Natural killer cell treated with Interleukin-12 subunit alpha and Interleukin-12 subunit beta and Interleukin-15 and Interleukin-18, amount 100 ng/mL, for 72 hours (primary cell): ENCODE measurements around the gene ANKS4B. TPM values are rescaled to one million over a fixed set of nuclear protein-coding genes. Genes with fewer than 3 reads are reported as not detected.
"Not testable (repeated sequence)": the region's sequence is repeated elsewhere in the genome, so short reads cannot be mapped to it uniquely, and the experiment has no call there.

Experiments used
- ATAC-seq, 2 donors: fragments of 150-1000 bp; cut with Tn5 transposase in 1 of 2; sonication (Bioruptor Pico), chemical (Tn5 transposase) in 1 of 2; 2 replicates each; pipeline ENCODE4 v1.10.0; 2021
- DNase-seq: peaks from one replicate; pipeline ENCODE4 v3.0.0; 2022; ENCODE audit warnings: low spot score
- H3K27ac Mint-ChIP-seq, 2 donors: 1 replicate in 1 of 2; 2 replicates in 1 of 2; pipeline ENCODE4 v1.8.0; 2022; ENCODE audit warnings: mixed read lengths in 2 of 2, mild to moderate bottlenecking in 1 of 2, moderate library complexity in 1 of 2
- H3K27me3 Mint-ChIP-seq, 2 donors: 1 replicate in 1 of 2; 2 replicates in 1 of 2; pipeline ENCODE4 v1.8.0; 2022; ENCODE audit warnings: mixed read lengths in 2 of 2
- H3K36me3 Mint-ChIP-seq: one replicate; pipeline ENCODE4 v1.8.0; 2022; ENCODE audit warnings: mixed read lengths
- H3K4me1 Mint-ChIP-seq, 2 donors: 1 replicate in 1 of 2; 2 replicates in 1 of 2; pipeline ENCODE4 v1.8.0; 2022; ENCODE audit warnings: low read depth in 2 of 2, mixed read lengths in 2 of 2, mild to moderate bottlenecking in 1 of 2
- H3K4me3 Mint-ChIP-seq: one replicate; pipeline ENCODE4 v1.8.0; 2022; ENCODE audit warnings: mixed read lengths
- H3K9me3 Mint-ChIP-seq: 2 replicates; pipeline ENCODE4 v1.8.0; 2022; ENCODE audit warnings: mixed read lengths
- total RNA-seq, 2 donors: library from RNA; stranded (reverse); gene quantifications; one replicate each; pipeline ENCODE4 v1.2.3, GENCODE V29; 2022

The ANKS4B gene
- total RNA-seq, 2 donors from 2014 or later = not detected

DNA sequence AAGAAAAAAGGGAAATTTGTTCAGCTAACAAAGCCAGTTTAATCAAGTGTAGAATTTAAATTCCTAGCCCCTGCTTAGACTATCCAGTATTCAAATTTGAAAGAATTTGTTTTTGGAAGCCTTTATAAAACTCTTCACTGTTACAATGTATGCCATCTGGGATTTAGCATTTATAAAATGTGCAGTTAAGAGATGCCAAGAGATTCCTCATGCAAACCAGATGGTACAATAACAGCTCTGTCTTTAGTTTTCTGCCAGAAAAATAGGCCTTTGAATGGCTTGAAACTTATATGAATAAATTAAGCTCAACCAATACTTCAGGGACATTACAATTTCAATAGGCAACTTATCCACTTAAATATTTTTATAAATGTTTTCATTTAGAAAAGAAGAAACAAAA, 6.8 kb upstream of the ANKS4B start:
- Mint-ChIP-seq H3K4me3 (no peak overlapping the region), H3K27me3 (peaks cover 47 to 67% of the 10 kb centered on the region in 2 donors), H3K27ac (no peak overlapping the region), H3K4me1 (no peaks in the 10 kb centered on the region), H3K36me3 (no peaks in the 10 kb centered on the region), H3K9me3 (no peaks in the 10 kb centered on the region)
- no peak for ATAC-seq
- DNase-seq = no peak

DNA sequence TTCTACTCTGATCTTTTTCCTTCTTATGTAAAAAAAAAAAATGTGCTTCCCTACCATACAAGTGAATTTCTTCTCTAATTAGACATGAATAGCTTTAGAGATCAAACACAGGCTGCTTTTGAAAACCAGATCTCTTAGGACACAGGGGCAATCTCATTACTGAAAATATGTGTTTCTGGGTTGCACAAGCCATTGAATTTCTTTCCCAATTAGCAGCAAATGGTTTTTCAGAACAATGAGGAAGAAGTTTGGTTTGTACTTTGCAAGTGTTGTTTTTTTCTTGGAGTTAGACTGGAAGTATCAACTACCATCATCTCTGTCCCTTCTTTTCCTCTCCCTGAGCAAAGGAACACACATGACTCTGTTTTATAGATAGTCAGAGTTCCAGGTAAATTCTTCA, 5.6 kb upstream of the ANKS4B start:
- H3K4me1 Mint-ChIP-seq = no peaks in the 10 kb centered on the region
- ATAC-seq (no peak), DNase-seq (no peak)
- no peaks in the 10 kb centered on the region for H3K9me3 Mint-ChIP-seq
- H3K36me3 Mint-ChIP-seq = no peaks in the 10 kb centered on the region
- no peak overlapping the region for H3K4me3 Mint-ChIP-seq
- peaks cover 43 to 73% of the 10 kb centered on the region in 2 donors for H3K27me3 Mint-ChIP-seq
- no peak overlapping the region for H3K27ac Mint-ChIP-seq

DNA sequence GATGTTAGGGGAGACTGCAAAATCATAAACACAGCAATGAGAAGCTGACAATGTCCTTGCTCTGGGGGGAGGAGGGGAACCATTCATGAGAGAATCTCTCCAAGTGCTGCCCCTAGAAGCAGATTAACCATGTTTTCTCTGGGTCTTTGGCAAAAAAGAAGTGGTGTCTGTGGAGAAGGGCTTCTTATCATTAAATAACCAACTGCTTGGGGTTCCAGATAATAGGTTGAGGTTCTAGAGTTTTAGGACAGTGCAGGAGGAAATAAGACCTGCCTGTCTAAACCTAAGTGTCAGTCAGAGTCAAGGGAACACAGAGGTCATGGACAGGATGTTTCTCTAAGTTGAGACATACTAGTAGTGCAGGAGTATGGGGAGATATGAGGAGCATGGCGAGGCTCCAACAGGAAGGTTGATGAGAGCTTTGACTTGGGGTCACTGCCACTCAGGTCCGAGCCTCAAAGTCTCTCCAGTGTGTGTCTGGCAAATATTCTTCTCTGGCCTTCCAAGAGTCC, 5.1 kb upstream of the ANKS4B start:
- H3K27me3 Mint-ChIP-seq = peaks cover 42 to 75% of the 10 kb centered on the region in 2 donors
- no peak overlapping the region for H3K27ac Mint-ChIP-seq
- no peaks in the 10 kb centered on the region for H3K9me3 Mint-ChIP-seq
- H3K4me1 Mint-ChIP-seq = no peaks in the 10 kb centered on the region
- H3K4me3 Mint-ChIP-seq = no peak overlapping the region
- DNase-seq (no peak), ATAC-seq (no peak)
- no peaks in the 10 kb centered on the region for H3K36me3 Mint-ChIP-seq

DNA sequence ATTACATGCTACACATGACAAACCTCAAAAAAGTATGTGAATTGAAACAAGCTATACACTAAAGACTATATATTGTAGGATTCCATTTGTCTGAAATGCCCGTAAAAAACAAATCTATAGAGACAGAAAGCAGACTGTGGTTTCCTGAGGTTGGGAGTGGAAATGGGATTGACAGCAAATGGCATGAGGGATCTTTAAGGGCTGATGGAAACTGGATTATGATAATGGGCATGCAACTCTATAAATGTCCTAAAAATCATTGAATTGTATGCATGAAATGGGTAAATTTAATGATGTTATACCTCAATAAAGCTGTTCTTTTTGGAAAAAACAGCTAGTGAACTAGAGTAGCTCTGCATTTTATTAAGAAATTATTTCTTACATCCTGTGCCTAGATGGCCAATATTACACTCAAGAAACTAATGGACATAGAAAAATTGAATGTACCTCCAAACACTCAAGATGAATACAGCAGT, 416 bp upstream of the ANKS4B start:
- no peak for ATAC-seq
- no peaks in the 10 kb centered on the region for H3K4me1 Mint-ChIP-seq
- H3K36me3 Mint-ChIP-seq = no peaks in the 10 kb centered on the region
- peaks cover 35 to 75% of the 10 kb centered on the region in 2 donors for H3K27me3 Mint-ChIP-seq
- H3K4me3 Mint-ChIP-seq = no peak overlapping the region
- no peaks in the 10 kb centered on the region for H3K9me3 Mint-ChIP-seq
- no peak for DNase-seq
- no peak overlapping the region for H3K27ac Mint-ChIP-seq

GRCh38 chr16:21235199-21235585, 1.7 kb downstream of the ANKS4B start:
- H3K4me3 Mint-ChIP-seq = no peak overlapping the region
- H3K27me3 Mint-ChIP-seq = peaks cover 22 to 54% of the 10 kb centered on the region in 2 donors
- no peak for DNase-seq
- ATAC-seq = no peak
- H3K4me1 Mint-ChIP-seq = no peaks in the 10 kb centered on the region
- H3K27ac Mint-ChIP-seq = no peak overlapping the region
- H3K36me3 Mint-ChIP-seq = no peaks in the 10 kb centered on the region
- H3K9me3 Mint-ChIP-seq = no peaks in the 10 kb centered on the region

DNA sequence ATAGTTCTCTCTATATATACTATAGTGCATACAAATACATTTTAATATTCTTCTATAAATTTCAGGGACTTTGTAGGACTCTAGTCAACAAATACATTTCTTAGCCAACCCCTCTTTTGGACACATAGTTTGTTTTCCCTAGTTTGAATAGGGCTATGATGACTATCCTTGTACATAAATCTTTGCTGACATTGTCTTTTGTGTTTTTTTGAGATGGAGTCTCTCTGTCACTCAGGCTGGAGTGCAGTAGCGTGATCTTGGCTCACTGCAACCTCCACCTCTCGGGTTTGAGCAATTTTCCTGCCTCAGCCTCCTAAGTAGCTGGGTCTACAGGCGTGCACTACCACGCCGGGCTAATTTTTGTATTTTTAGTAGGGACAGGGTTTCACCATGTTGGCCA, 3.3 kb downstream of the ANKS4B start:
- ATAC-seq = no peak
- H3K4me1 Mint-ChIP-seq = no peaks in the 10 kb centered on the region
- no peaks in the 10 kb centered on the region for H3K9me3 Mint-ChIP-seq
- no peak for DNase-seq
- H3K4me3 Mint-ChIP-seq = no peak overlapping the region
- H3K27me3 Mint-ChIP-seq = peaks cover 20 to 40% of the 10 kb centered on the region in 2 donors
- H3K36me3 Mint-ChIP-seq = no peaks in the 10 kb centered on the region
- no peak overlapping the region for H3K27ac Mint-ChIP-seq

DNA sequence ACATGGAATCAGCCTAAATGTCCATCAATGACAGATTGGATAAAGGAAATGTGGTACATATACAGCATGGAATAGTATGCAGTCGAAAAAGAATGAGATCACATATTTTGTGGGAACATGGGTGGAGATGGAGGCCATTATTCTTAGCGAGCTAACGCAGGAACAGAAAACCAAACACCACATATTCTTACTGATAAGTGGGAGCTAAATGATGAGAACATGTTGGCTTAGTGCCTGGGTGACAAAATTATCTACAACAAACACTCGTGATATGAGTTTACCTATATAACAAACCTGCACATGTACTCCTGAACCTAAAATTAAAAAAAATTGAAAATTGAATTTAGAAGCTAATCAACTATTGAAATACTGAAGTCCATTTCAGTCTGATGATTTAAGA, 6.1 kb downstream of the ANKS4B start:
- H3K4me1 Mint-ChIP-seq = no peaks in the 10 kb centered on the region
- no peak overlapping the region for H3K4me3 Mint-ChIP-seq
- no peaks in the 10 kb centered on the region for H3K9me3 Mint-ChIP-seq
- no peaks in the 10 kb centered on the region for H3K36me3 Mint-ChIP-seq
- ATAC-seq (no peak), DNase-seq (no peak)
- H3K27me3 Mint-ChIP-seq = peaks cover 14 to 24% of the 10 kb centered on the region in 2 donors
- H3K27ac Mint-ChIP-seq = no peak overlapping the region

DNA sequence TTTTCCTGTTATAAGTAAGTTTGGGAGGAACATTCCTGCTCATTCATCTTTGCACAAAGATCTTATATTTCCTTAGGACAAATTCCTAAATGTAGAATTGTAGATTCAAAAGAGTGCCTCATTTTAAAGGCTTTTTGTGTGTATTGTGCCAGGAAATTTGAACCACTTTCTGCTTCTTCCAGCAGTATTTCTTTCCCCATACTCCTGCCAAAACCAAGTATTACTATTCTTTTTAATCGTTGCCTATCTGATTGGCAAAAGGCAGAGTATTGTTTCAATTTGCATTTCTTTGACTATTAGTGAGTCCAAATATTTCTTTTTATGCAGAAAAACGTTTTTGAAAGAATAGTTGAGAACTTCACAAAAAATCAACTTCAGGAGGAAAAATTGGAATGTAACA, 9.3 kb downstream of the ANKS4B start:
- H3K36me3 Mint-ChIP-seq = no peaks in the 10 kb centered on the region
- DNase-seq (no peak), ATAC-seq (no peak)
- no peaks in the 10 kb centered on the region for H3K9me3 Mint-ChIP-seq
- H3K4me1 Mint-ChIP-seq = no peaks in the 10 kb centered on the region
- peaks cover 17 to 27% of the 10 kb centered on the region in 2 donors for H3K27me3 Mint-ChIP-seq
- H3K4me3 Mint-ChIP-seq = no peak overlapping the region
- no peak overlapping the region for H3K27ac Mint-ChIP-seq

DNA sequence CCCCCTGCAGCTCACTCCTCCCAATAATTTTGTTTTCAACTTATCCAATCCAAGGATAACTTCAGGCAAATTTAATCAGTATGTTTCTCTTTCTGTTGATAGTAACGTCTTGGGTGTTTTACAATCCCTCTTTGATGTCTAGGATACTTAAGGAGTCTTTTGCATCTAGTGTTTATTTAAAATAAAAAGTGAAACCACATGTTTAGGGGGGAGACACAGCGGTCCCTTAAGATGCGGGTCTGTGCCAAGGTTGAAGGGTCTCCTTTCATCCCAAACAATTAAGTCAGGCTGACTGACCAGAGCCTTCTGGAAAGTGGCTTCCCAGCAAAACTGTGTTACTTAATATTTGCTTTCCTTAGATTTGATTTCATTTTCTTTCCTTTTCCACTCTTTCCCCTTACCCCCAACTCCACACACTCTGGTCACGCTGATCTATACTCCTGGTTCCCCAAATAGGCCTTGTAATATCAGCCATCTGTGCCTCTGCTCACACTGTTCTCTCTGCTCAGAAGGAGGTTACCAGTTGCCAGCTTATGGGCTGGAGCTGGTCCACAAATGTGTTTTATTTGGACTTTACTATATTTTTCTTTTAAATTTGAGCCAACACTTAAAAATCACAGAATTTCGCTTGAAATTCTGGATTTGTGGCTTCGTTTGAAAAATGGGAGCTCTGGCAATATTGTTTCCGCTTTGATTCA, 11.2 kb downstream of the ANKS4B start:
- Mint-ChIP-seq H3K4me1 (no peaks in the 10 kb centered on the region), H3K27ac (no peak overlapping the region), H3K9me3 (no peaks in the 10 kb centered on the region), H3K4me3 (no peak overlapping the region), H3K36me3 (no peaks in the 10 kb centered on the region), H3K27me3 (peaks cover 20 to 35% of the 10 kb centered on the region in 2 donors)
- no peak for DNase-seq
- ATAC-seq = no peak

DNA sequence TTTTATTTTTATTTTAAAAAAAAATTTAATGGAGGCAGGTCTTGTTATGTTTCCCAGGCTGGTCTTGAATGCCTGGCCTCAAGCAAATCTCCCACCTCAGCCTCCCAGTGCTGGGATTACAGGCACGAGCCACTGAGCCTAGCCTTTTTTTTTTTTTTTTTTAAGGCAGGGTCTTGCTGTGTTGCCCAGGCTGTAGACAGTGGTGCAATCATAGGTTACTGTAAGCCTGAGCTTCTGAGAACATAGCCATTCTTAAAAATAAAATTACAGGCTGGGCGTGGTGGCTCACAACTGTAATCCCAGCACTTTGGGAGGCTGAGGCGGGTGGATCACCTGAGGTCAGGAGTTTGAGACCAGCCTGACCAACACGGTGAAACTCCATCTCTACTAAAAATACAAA, 14.7 kb downstream of the ANKS4B start:
- peaks cover 25 to 44% of the 10 kb centered on the region in 2 donors for H3K27me3 Mint-ChIP-seq
- not testable (repeated sequence) for H3K4me1 Mint-ChIP-seq, H3K27ac Mint-ChIP-seq, H3K36me3 Mint-ChIP-seq, H3K4me3 Mint-ChIP-seq, ATAC-seq, H3K9me3 Mint-ChIP-seq, DNase-seq

- Mint-ChIP-seq H3K9me3 (no peaks in the 10 kb centered on the region), H3K27ac (no peak overlapping the region), H3K27me3 (peaks cover 28 to 45% of the 10 kb centered on the region in 2 donors)
These were observed 16.8 kb downstream of the ANKS4B start for GRCh38 chr16:21250072-21250923.

DNA sequence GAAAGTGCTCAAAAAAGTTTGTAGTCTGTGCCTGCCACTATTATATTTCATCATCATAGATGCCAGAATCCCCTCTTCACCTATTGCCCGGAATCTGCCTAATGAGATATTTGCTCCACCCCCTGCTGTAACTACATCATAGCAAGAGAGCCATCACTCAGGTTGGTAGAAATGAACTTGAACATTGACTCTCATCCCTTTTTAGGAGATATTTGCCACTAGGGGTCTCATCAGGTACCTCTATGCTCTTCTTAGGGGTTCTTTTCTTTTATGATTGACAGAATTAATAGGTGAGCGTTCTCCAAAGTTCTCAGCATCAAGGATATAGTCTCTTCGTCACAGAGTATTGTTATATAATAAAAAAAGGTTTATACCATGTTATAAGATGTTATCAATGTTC, 20.0 kb downstream of the ANKS4B start:
- DNase-seq = no peak
- Mint-ChIP-seq H3K36me3 (no peaks in the 10 kb centered on the region), H3K27ac (no peak overlapping the region), H3K4me1 (no peaks in the 10 kb centered on the region), H3K9me3 (no peaks in the 10 kb centered on the region), H3K4me3 (no peak overlapping the region), H3K27me3 (peaks cover 26 to 51% of the 10 kb centered on the region in 2 donors)
- no peak for ATAC-seq

More at GRCh38 chr16:21250072-21250923, 16.8 kb downstream of the ANKS4B start:
- Mint-ChIP-seq H3K36me3 (no peaks in the 10 kb centered on the region), H3K4me3 (no peak overlapping the region), H3K4me1 (no peaks in the 10 kb centered on the region)
- no peak for DNase-seq
- ATAC-seq = no peak

GRCh38 chr16:21256636-21257035, 23.1 kb downstream of the ANKS4B start:
- DNase-seq (no peak), ATAC-seq (no peak)
- no peak overlapping the region for H3K27ac Mint-ChIP-seq
- peaks cover 18 to 28% of the 10 kb centered on the region in 2 donors for H3K27me3 Mint-ChIP-seq
- H3K4me1 Mint-ChIP-seq = no peaks in the 10 kb centered on the region
- H3K9me3 Mint-ChIP-seq = no peaks in the 10 kb centered on the region
- no peak overlapping the region for H3K4me3 Mint-ChIP-seq
- H3K36me3 Mint-ChIP-seq = no peaks in the 10 kb centered on the region

DNA sequence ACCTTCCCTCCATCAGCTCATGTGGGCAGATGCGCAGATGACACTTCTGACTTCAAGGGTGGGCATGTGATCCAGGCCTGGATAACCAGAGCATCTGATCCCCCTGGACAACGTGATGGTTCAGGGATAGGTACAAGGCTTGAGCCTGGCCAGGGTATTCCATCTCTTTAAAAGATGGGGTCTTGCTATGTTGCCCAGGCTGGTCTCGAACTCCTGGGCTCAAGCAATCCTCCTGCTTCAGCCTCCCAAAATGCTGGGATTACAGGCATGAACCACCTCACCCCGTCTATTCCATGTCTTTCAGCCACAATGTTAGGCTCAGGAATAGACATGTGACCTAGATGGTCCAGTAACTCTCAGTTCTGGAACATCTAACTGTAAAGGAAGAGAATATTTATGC, 23.8 kb downstream of the ANKS4B start:
- Mint-ChIP-seq H3K27ac (no peak overlapping the region), H3K4me1 (no peaks in the 10 kb centered on the region), H3K9me3 (no peaks in the 10 kb centered on the region), H3K27me3 (peaks cover 18 to 27% of the 10 kb centered on the region in 2 donors), H3K4me3 (no peak overlapping the region), H3K36me3 (no peaks in the 10 kb centered on the region)
- no peak for ATAC-seq
- no peak for DNase-seq
